Heart right ventricle (tissue), 16 donors: ENCODE results near the gene PRKD1. TPM values are rescaled to one million over a fixed set of nuclear protein-coding genes. Genes with fewer than 3 reads are reported as not detected.
A peak's percentile ranks its signal among the peaks of the same experiment; 100 is the strongest.

Source experiments
- ATAC-seq, 8 donors: fragments of 200-7000 bp; cut with Tn5 transposase; one replicate each; pipeline ENCODE4 v1.9.1; 2020; ENCODE audit warnings: mild to moderate bottlenecking in 8 of 8, moderate library complexity in 8 of 8, moderate number of reproducible peaks in 1 of 8
- DNase-seq, 2 donors: peaks; one replicate each; pipeline ENCODE4 v3.0.0-alpha.2; 2020
- H3K27ac ChIP-seq, 10 donors: fragments of 200-600 bp; sonication (generic) in 2 of 10; one replicate each; pipeline versions ENCODE4 v1.5.0 to v1.8.0; 2020 to 2022; ENCODE audit warnings: mild to moderate bottlenecking in 3 of 10
- H3K27me3 ChIP-seq, 7 donors: fragments of 200-600 bp; one replicate each; pipeline ENCODE4 v1.8.0; 2021 to 2022; ENCODE audit warnings: mild to moderate bottlenecking in 2 of 7
- H3K36me3 ChIP-seq, 9 donors: fragments of 200-600 bp; sonication (generic) in 1 of 9; one replicate each; pipeline versions ENCODE4 v1.5.0 to v1.8.0; 2020 to 2022; ENCODE audit warnings: mild to moderate bottlenecking in 2 of 9
- H3K4me1 ChIP-seq, 9 donors: fragments of 200-600 bp; sonication (generic) in 1 of 9; one replicate each; pipeline versions ENCODE4 v1.5.0 to v1.8.0; 2020 to 2022; ENCODE audit warnings: mild to moderate bottlenecking in 4 of 9
- H3K4me3 ChIP-seq, 10 donors: fragments of 200-600 bp; sonication (generic) in 2 of 10; one replicate each; pipeline versions ENCODE4 v1.5.0 to v1.8.0; 2020 to 2022; ENCODE audit warnings: mild to moderate bottlenecking in 7 of 10, moderate library complexity in 2 of 10
- H3K9me3 ChIP-seq, 11 donors: fragments of 200-600 bp in 10 of 11; sonication (generic) in 2 of 11; one replicate each; pipeline versions ENCODE4 v1.5.0 to v1.8.0; 2013 to 2022; ENCODE audit warnings: mild to moderate bottlenecking in 2 of 11, control low read depth in 1 of 11, moderate library complexity in 1 of 11
- CTCF ChIP-seq, 9 donors: fragments of 200-600 bp; sonication (generic) in 2 of 9; IDR thresholded peaks; one replicate each; pipeline versions ENCODE4 v1.5.0 to v1.8.0; 2021 to 2022; ENCODE audit warnings: antibody characterized with exemption in 9 of 9, mild to moderate bottlenecking in 5 of 9, moderate library complexity in 1 of 9
- WGBS, 2 donors: extraction: QIAGEN DNeasy Blood & Tissue Kit; methylation state at CpG; one replicate each; pipeline ENCODE4 v1.1.7; 2013; ENCODE audit warnings: inconsistent platforms in 1 of 2; 5-methylcytosine and 5-hydroxymethylcytosine counted together
- intact Hi-C, 10 donors: fragments of 100-400 bp; cut with DNase I; formaldehyde crosslinking; loops; one replicate each; pipeline versions ENCODE4 v1.11.1 to v1.14.2; 2022
- polyA plus RNA-seq, 2 donors: library from polyadenylated mRNA; stranded (reverse); fragments of 200-250 nt; gene quantifications; one replicate each; pipeline ENCODE4 v1.2.3, GENCODE V29; 2013
- total RNA-seq, 10 donors: library from RNA; stranded (reverse); fragmentation: NEBNext Ultra II Directional in 3 of 10; extraction: Animal tissue kit (Norgen Biotek cat#: 25700) in 3 of 10; gene quantifications; one replicate each; pipeline versions ENCODE4 v1.2.1 to v1.2.4, GENCODE V29; 2021 to 2023
- donor health status: Arrhythmogenic right ventricular cardiomyopathy.
- donor health status: ischemic (EF 13 %, LVEDD 7.1; RV severe dilation, severe dysfunction).
- donor health status: healthy with polysubstance abuse.
- donor health status: DM: no; HTN: yes; CAD: no.
- donor health status: DM: no; HTN: no; CAD: no.
- donor health status: ischemic (EF 25% LVEDD 6.9; RV normal size, moderate dysfunction).
- donor health status: ischemic (EF 25% LVEDD 5.7; RV mildly dilated, moderate dysfunction).
- donor health status: healthy.
- donor health status: DM: yes; HTN: yes; CAD: no.
- donor health status: Ischemic cardiomyopathy.
- donor health status: ischemic (EF 35%, LVEDD 5.7; RV mildly dilated, moderate dysfunction).
- donor health status: nonischemic (EF 11% LVEDD 7.7; RV severe dilation, severe dysfunction).
- donor health status: DM: yes; HTN: yes; CAD: no.
- donor health status: PGD.
- donor health status: ischemic (EF 29% LVEDD 5.4; RV normal size, mild dysfunction).
- donor health status: nonischemic (EF 23%, LVEDD 6.1; RV moderate dilation, normal function).

Gene PRKD1
- total and polyA plus RNA-seq, 12 donors: 1.7 to 4.3 (median 2.5) TPM

GRCh38 chr14:29930283-29930682, 2.6 kb upstream of the PRKD1 start:
- peaks cover 6 to 22% (median 15%) of the 10 kb centered on the region in 9 donors for H3K4me1 ChIP-seq
- WGBS, 2 donors: 65 to 70% methylated on average over 2 of the region's 2 CpGs
- ATAC-seq (no peak), DNase-seq (no peak)
- no peaks in the 10 kb centered on the region for H3K9me3 ChIP-seq
- H3K36me3 ChIP-seq: no peaks in the 10 kb centered on the region
- H3K27ac ChIP-seq: peak overlapping the region in 1 of 10 donors; percentile 4
- no peak for TF ChIP-seq CTCF (IDR thresholded peaks at IDR 0.05)
- H3K27me3 ChIP-seq: peaks cover 0 to 27% (median 0%) of the 10 kb centered on the region in 7 donors
- H3K4me3 ChIP-seq: no peak overlapping the region
- intact Hi-C loops: no loop called here

GRCh38 chr14:29928117-29928640, 532 bp upstream of the PRKD1 start:
- WGBS, 2 donors: 25 to 30% methylated on average over 23 of the region's 23 CpGs
- ATAC-seq (peak in 4 of 8 donors; percentile 3 to 22 (median 16)), DNase-seq (no peak)
- Histone ChIP-seq H3K4me1 (peaks cover 6 to 33% (median 17%) of the 10 kb centered on the region in 9 donors), H3K36me3 (no peaks in the 10 kb centered on the region), H3K27me3 (peaks cover 0 to 27% (median 0%) of the 10 kb centered on the region in 7 donors), H3K4me3 (peak overlapping the region; percentile 24 to 85 (median 76)), H3K27ac (peak overlapping the region; percentile 19 to 90 (median 78)), H3K9me3 (no peaks in the 10 kb centered on the region)
- intact Hi-C loops: loop anchor here in 6 of 10 donors (5.0 to 10.0 kb wide), 4 partner anchors 116 to 373 kb away; no protein-coding TSS in a partner anchor
- no peak for TF ChIP-seq CTCF (IDR thresholded peaks at IDR 0.05)

GRCh38 chr14:29926701-29927375, 809 bp downstream of the PRKD1 start:
- Histone ChIP-seq H3K4me1 (peaks cover 6 to 33% (median 17%) of the 10 kb centered on the region in 9 donors), H3K27ac (peak overlapping the region; percentile 19 to 90 (median 78)), H3K4me3 (peak overlapping the region; percentile 62 to 85 (median 76)), H3K9me3 (no peaks in the 10 kb centered on the region), H3K27me3 (peaks cover 0 to 27% (median 0%) of the 10 kb centered on the region in 7 donors), H3K36me3 (no peaks in the 10 kb centered on the region)
- peak in 3 of 9 donors; percentile 29 to 48 (median 41) for TF ChIP-seq CTCF (IDR thresholded peaks at IDR 0.05)
- ATAC-seq (peak; percentile 40 to 76 (median 59)), DNase-seq (peak; percentile 43 to 67)
- 1% methylated on average over 50 to 51 of the region's 51 CpGs for WGBS, 2 donors
- intact Hi-C loops: loop anchor here in 6 of 10 donors (2.0 to 10.0 kb wide), 5 partner anchors 16 to 372 kb away; no protein-coding TSS in a partner anchor

GRCh38 chr14:29926228-29926627, 1.4 kb downstream of the PRKD1 start:
- no peak for DNase-seq
- Histone ChIP-seq H3K4me1 (peaks cover 6 to 33% (median 17%) of the 10 kb centered on the region in 9 donors), H3K36me3 (no peaks in the 10 kb centered on the region), H3K27ac (peak overlapping the region in 1 of 10 donors; percentile 90), H3K9me3 (no peaks in the 10 kb centered on the region), H3K27me3 (peaks cover 0 to 27% (median 0%) of the 10 kb centered on the region in 7 donors), H3K4me3 (peak overlapping the region; percentile 62 to 85 (median 76))
- TF ChIP-seq CTCF (IDR thresholded peaks at IDR 0.05): no peak
- ATAC-seq: peak in 1 of 8 donors; percentile 13
- intact Hi-C loops: loop anchor here in 6 of 10 donors (2.0 to 10.0 kb wide), 5 partner anchors 15 to 371 kb away; no protein-coding TSS in a partner anchor
- 14 to 16% methylated on average over 8 of the region's 8 CpGs for WGBS, 2 donors
